Thyroid gland (tissue), 4 donors: ENCODE data around the gene NATD1. TPM values are rescaled to one million over a fixed set of nuclear protein-coding genes. Genes with fewer than 3 reads are reported as not detected.

Source experiments
- DNase-seq, 2 donors: peaks; one replicate each; pipeline ENCODE4 v3.0.0-alpha.2; 2019
- H3K27ac ChIP-seq, 3 donors: fragments of 200-600 bp; sonication (generic); 1 replicate in 2 of 3; 2 replicates in 1 of 3; pipeline ENCODE4 v1.5.1; 2016 to 2019; ENCODE audit warnings: mild to moderate bottlenecking in 1 of 3, moderate library complexity in 1 of 3
- H3K27me3 ChIP-seq: fragments of 200-600 bp; sonication (generic); one replicate; pipeline ENCODE4 v1.5.1; 2019
- H3K36me3 ChIP-seq, 2 donors: fragments of 200-600 bp; sonication (generic); one replicate each; pipeline ENCODE4 v1.5.1; 2016 to 2019
- H3K4me1 ChIP-seq, 2 donors: fragments of 200-600 bp; sonication (generic); one replicate each; pipeline ENCODE4 v1.5.1; 2017 to 2019
- H3K4me3 ChIP-seq, 3 donors: fragments of 200-600 bp; sonication (generic); replicated peaks in 1 of 3; 1 replicate in 2 of 3; 2 replicates in 1 of 3; pipeline ENCODE4 v1.5.1; 2016; ENCODE audit warnings: mild to moderate bottlenecking in 1 of 3
- H3K9me3 ChIP-seq: fragments of 200-600 bp; sonication (generic); one replicate; pipeline ENCODE4 v1.5.1; 2017
- POLR2A ChIP-seq, 2 donors: fragments of 450-650 bp; IDR thresholded peaks; one replicate each; pipeline ENCODE4 v1.6.1; 2017; ENCODE audit warnings: antibody characterized with exemption in 2 of 2, mild to moderate bottlenecking in 2 of 2, moderate library complexity in 1 of 2
- WGBS, 2 donors: methylation state at CpG; one replicate each; pipeline ENCODE4 v1.1.5; 2017; 5-methylcytosine and 5-hydroxymethylcytosine counted together
- intact Hi-C: fragments of 100-400 bp; cut with DNase I; formaldehyde crosslinking; loops from one replicate; pipeline ENCODE4 v1.15.1; 2023
- total RNA-seq, 4 donors: library from RNA; depleted of rRNA; stranded (reverse); fragments of >200 nt; gene quantifications; one replicate each; pipeline ENCODE4 v1.2.3, GENCODE V29; 2016
- TF ChIP-seq, protein P1 (sequence below), 6 experiments: fragments of 200-600 bp in 3 of 6; fragments of 450-650 bp in 3 of 6; sonication (generic) in 3 of 6; IDR thresholded peaks; one replicate each; pipeline ENCODE4 v1.5.1; 2016 to 2019; ENCODE audit warnings: antibody characterized with exemption in 6 of 6, mild to moderate bottlenecking in 2 of 6, inconsistent platforms in 1 of 6, moderate library complexity in 1 of 6

Gene NATD1
- total RNA-seq, 4 donors from 2014 or later: 18.6 to 34.1 (median 21.2) TPM

DNA sequence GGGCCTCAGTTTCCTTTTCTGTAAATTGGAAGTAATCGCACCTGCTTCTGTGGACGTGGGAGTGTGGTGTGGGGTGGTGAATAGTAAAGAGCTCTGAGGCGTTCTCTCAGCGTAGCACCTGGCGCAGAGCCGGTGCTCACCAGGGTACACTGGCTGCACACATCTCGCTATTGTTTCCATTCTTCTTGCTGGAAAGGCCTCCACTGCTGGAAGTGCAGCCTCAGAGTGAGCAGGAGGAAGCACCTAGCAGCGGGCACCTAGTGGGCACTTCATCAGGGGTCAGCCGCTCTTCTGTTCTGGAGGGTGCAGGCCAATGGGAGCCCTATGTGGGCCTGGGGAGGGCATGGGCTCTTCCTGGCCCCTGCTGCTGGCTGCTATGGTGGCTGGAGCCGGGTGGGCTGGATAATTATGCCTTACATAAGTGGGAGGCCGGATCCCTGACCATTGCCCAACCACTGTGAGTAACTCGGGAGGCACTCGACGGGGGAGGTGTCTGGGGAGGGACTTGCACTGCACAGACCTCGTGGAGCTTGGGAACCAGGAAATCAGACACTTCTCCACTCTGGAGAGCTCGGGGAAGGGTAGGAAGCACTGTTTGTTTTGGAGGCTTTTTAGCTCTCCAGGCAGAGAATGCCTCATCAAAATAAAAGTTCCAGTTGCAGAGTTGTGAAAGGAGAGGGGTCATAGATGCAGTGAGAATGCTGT is 33.0 kb upstream of the NATD1 start:
- 0 to 3% methylated on average over 11 to 15 of the region's 16 CpGs for whole genome bisulfite sequencing, 2 donors

GRCh38 chr17:21285164-21286065 is 32.2 kb upstream of the NATD1 start:
- peak overlapping the region; percentile 94 to 97 (median 94) for H3K27ac ChIP-seq
- DNase-seq: peak; percentile 61 to 64
- no peaks in the 10 kb centered on the region for H3K27me3 ChIP-seq
- no peak for TF ChIP-seq POLR2A (IDR thresholded peaks at IDR 0.05)
- TF ChIP-seq, protein P1, sequence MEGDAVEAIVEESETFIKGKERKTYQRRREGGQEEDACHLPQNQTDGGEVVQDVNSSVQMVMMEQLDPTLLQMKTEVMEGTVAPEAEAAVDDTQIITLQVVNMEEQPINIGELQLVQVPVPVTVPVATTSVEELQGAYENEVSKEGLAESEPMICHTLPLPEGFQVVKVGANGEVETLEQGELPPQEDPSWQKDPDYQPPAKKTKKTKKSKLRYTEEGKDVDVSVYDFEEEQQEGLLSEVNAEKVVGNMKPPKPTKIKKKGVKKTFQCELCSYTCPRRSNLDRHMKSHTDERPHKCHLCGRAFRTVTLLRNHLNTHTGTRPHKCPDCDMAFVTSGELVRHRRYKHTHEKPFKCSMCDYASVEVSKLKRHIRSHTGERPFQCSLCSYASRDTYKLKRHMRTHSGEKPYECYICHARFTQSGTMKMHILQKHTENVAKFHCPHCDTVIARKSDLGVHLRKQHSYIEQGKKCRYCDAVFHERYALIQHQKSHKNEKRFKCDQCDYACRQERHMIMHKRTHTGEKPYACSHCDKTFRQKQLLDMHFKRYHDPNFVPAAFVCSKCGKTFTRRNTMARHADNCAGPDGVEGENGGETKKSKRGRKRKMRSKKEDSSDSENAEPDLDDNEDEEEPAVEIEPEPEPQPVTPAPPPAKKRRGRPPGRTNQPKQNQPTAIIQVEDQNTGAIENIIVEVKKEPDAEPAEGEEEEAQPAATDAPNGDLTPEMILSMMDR (IDR thresholded peaks at IDR 0.05): no peak
- H3K36me3 ChIP-seq: no peaks in the 10 kb centered on the region
- H3K4me3 ChIP-seq: peak overlapping the region; percentile 57 to 78 (median 72)
- H3K4me1 ChIP-seq: peaks cover 47 to 50% of the 10 kb centered on the region in 2 donors
- 5 to 6% methylated on average over 16 of the region's 16 CpGs for WGBS, 2 donors
- intact Hi-C loops: loop anchor here (10.0 kb wide), 3 partner anchors 89 to 241 kb away; partner anchors contain the start of genes KCNJ12 and USP22
- no peaks in the 10 kb centered on the region for H3K9me3 ChIP-seq

More for the DNA sequence above, 33.0 kb upstream of the NATD1 start:
- intact Hi-C loops: loop anchor here (10.0 kb wide), 3 partner anchors 89 to 241 kb away; partner anchors contain the start of genes KCNJ12 and USP22
- H3K36me3 ChIP-seq: no peaks in the 10 kb centered on the region
- peak; percentile 96 for DNase-seq
- H3K9me3 ChIP-seq: no peaks in the 10 kb centered on the region
- H3K4me1 ChIP-seq: peaks cover 50 to 51% of the 10 kb centered on the region in 2 donors
- peak overlapping the region; percentile 25 to 78 (median 57) for H3K4me3 ChIP-seq
- H3K27me3 ChIP-seq: no peaks in the 10 kb centered on the region
- peak overlapping the region; percentile 94 to 97 (median 94) for H3K27ac ChIP-seq
- peak in 1 of 2 donors; percentile 59 for TF ChIP-seq POLR2A (IDR thresholded peaks at IDR 0.05)
- TF ChIP-seq, protein P1 (IDR thresholded peaks at IDR 0.05): no peak

DNA sequence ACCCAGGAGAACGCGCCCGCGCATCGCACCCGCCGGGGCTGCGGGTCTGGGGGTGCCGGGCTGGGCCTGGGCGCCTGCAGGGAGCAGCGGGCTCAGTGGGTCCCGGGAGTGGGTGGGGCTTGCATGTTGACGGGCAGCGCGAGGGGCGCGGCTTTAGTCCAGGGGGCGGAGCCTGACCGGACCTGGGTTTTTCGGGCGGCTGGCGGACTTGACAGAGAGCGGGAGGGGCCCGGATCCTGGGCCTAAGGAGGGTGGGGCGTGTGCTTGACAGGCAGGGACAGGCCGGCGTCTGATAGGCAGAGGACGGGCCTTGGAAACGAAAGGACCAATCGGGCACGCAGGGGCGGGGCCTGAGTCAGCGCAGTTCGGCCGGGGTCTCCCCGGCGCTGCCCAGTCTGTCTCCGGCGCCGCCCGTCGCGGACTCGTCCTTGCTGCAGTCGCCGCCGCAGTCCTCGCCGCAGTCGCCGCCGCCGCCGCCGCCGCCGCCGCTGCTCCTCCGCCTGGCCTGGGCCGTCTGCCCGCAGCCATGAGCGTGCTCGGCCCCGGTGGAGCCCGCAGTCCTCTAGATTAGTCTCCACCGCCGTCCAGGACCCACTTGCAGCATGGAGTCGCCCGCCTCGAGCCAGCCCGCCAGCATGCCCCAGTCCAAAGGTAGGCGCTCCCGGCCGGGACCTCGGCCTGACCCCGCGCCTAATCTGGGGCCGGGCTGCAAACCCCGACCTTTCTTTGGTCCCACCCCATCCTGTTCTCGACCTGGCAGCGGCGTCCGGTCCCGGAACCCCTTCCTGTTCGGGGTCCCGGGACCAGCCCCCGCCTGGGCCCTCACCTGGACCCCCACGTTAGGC is 31.3 kb upstream of the NATD1 start, which contains the start of gene MAP2K3:
MAP2K3 (plus strand) TSS at position 393 of the 845 bp plus-strand sequence; CDS start at position 603, 210 bp downstream.
- peak; percentile 86 to 98 for TF ChIP-seq POLR2A (IDR thresholded peaks at IDR 0.05)
- TF ChIP-seq, protein P1 (IDR thresholded peaks at IDR 0.05): no peak
- Histone ChIP-seq H3K4me1 (peaks cover 45 to 47% of the 10 kb centered on the region in 2 donors), H3K27me3 (no peaks in the 10 kb centered on the region), H3K36me3 (no peaks in the 10 kb centered on the region), H3K9me3 (no peaks in the 10 kb centered on the region), H3K4me3 (peak within 1 kb of the TSS; percentile 57 to 78 (median 72)), H3K27ac (peak within 1 kb of the TSS; percentile 94 to 97 (median 94))
- peak; percentile 100 for DNase-seq
- 1% methylated on average over 25 to 41 of the region's 88 CpGs for WGBS, 2 donors
- intact Hi-C loops: loop anchor here (5.0 to 10.0 kb wide), 4 partner anchors 33 to 240 kb away; partner anchors contain the start of genes KCNJ12 and USP22

GRCh38 chr17:21283482-21284318 is 30.5 kb upstream of the NATD1 start:
- H3K4me1 ChIP-seq: peaks cover 45 to 47% of the 10 kb centered on the region in 2 donors
- intact Hi-C loops: loop anchor here (5.0 to 10.0 kb wide), 4 partner anchors 34 to 239 kb away; partner anchors contain the start of genes KCNJ12 and USP22
- no peaks in the 10 kb centered on the region for H3K27me3 ChIP-seq
- no peaks in the 10 kb centered on the region for H3K9me3 ChIP-seq
- no peaks in the 10 kb centered on the region for H3K36me3 ChIP-seq
- DNase-seq: no peak
- peak overlapping the region in 1 of 3 donors; percentile 45 for H3K4me3 ChIP-seq
- TF ChIP-seq, protein P1 (IDR thresholded peaks at IDR 0.05): no peak
- TF ChIP-seq POLR2A (IDR thresholded peaks at IDR 0.05): no peak
- WGBS, 2 donors: 37 to 47% methylated on average over 12 to 15 of the region's 49 CpGs
- H3K27ac ChIP-seq: peak overlapping the region in 2 of 3 donors; percentile 94 to 97
